Keratinocyte (primary cell): ENCODE results near the gene KLHL15. TPM values are rescaled to one million over a fixed set of nuclear protein-coding genes. Genes with fewer than 3 reads are reported as not detected.

ENCODE experiments used
- DNase-seq: peaks from one replicate; pipeline ENCODE4 v3.0.0-alpha.2; 2011; ENCODE audit warnings: low read depth, missing footprints, low spot score
- FAIRE-seq: peaks from 2 replicates; lab custom pipeline; 2011; peaks lifted over from hg19 to GRCh38; lab: Jason Lieb, UNC
- H2AFZ ChIP-seq: 2 replicates; pipeline ENCODE4 v1.6.0; 2012; ENCODE audit warnings: low read length, control low read depth, inconsistent platforms; ENCODE audit not compliant: control insufficient read depth
- H3K27ac ChIP-seq: 2 replicates; pipeline ENCODE4 v1.5.1; 2011; ENCODE audit warnings: low read length; ENCODE audit not compliant: control insufficient read depth, insufficient read depth
- H3K27me3 ChIP-seq: 3 replicates; pipeline ENCODE4 v1.6.0; 2011; ENCODE audit warnings: low read length; ENCODE audit not compliant: control insufficient read depth, insufficient read depth; ENCODE audit errors: extremely low read depth
- H3K36me3 ChIP-seq, 2 experiments: 2 replicates in 1 of 2; 3 replicates in 1 of 2; pipeline ENCODE4 v1.5.1; 2011; ENCODE audit warnings: low read length in 2 of 2, mild to moderate bottlenecking in 1 of 2; ENCODE audit not compliant: control insufficient read depth in 2 of 2, insufficient read depth in 2 of 2; ENCODE audit errors: extremely low read depth in 1 of 2
- H3K4me1 ChIP-seq: 3 replicates; pipeline ENCODE4 v1.5.1; 2011; ENCODE audit warnings: low read length; ENCODE audit not compliant: control insufficient read depth, insufficient read depth; ENCODE audit errors: extremely low read depth
- H3K4me2 ChIP-seq: 3 replicates; pipeline ENCODE4 v1.6.0; 2011; ENCODE audit warnings: low read depth, low read length; ENCODE audit not compliant: control insufficient read depth, insufficient read depth; ENCODE audit errors: extremely low read depth
- H3K4me3 ChIP-seq, 3 experiments: fragments of 200-600 bp in 1 of 3; sonication (generic) in 1 of 3; 2 replicates in 2 of 3; 3 replicates in 1 of 3; pipeline ENCODE4 v1.5.1; 2011 to 2016; ENCODE audit warnings: low read length in 3 of 3, mild to moderate bottlenecking in 3 of 3, control low read depth in 2 of 3, inconsistent platforms in 1 of 3, low read depth in 1 of 3, mixed read lengths in 1 of 3, mixed run types in 1 of 3, moderate library complexity in 1 of 3; ENCODE audit not compliant: control insufficient read depth in 2 of 3, insufficient read depth in 2 of 3; ENCODE audit errors: extremely low read depth in 1 of 3
- H3K79me2 ChIP-seq: 2 replicates; pipeline ENCODE4 v1.6.0; 2012; ENCODE audit warnings: low read length; ENCODE audit not compliant: control insufficient read depth, insufficient read depth
- H3K9ac ChIP-seq: 3 replicates; pipeline ENCODE4 v1.6.0; 2011; ENCODE audit warnings: low read length; ENCODE audit not compliant: control insufficient read depth, insufficient read depth; ENCODE audit errors: extremely low read depth
- H3K9me1 ChIP-seq: 3 replicates; pipeline ENCODE4 v1.6.0; 2011; ENCODE audit warnings: low read length; ENCODE audit not compliant: control insufficient read depth, insufficient read depth; ENCODE audit errors: extremely low read depth
- H3K9me3 ChIP-seq: 2 replicates; pipeline ENCODE4 v1.5.1; 2012; ENCODE audit warnings: low read depth, low read length; ENCODE audit not compliant: control insufficient read depth
- H4K20me1 ChIP-seq: 3 replicates; pipeline ENCODE4 v1.6.0; 2011; ENCODE audit warnings: low read length; ENCODE audit not compliant: control insufficient read depth, insufficient read depth; ENCODE audit errors: extremely low read depth
- EZH2 ChIP-seq: IDR thresholded peaks from one replicate; pipeline ENCODE4 v1.6.1; 2012; ENCODE audit warnings: inconsistent platforms, mild to moderate bottlenecking, low read length, moderate library complexity
- dilution Hi-C: fragments of 300-500 bp; cut with MboI; formaldehyde crosslinking; loops from one replicate; pipeline ENCODE4 v1.7.0; 2020; ENCODE audit warnings: low sequenced_read_pairs; ENCODE audit not compliant: extremely low pct_ligation_motif_present
- polyA plus RNA-seq, 5 experiments: library from polyadenylated mRNA; depleted of rRNA in 3 of 5; stranded (reverse) in 3 of 5; stranded (forward) in 1 of 5; unstranded in 1 of 5; fragments of >200 nt; gene quantifications; 1 replicate in 1 of 5; 2 replicates in 3 of 5; 3 replicates in 1 of 5; pipeline versions ENCODE4 v1.2.1 to v1.2.3, GENCODE V29; 2011 to 2012; ENCODE audit warnings: missing spikeins in 2 of 5, low read depth in 1 of 5, low replicate concordance in 1 of 5
- TF ChIP-seq, protein P1 (sequence below), 3 experiments: IDR thresholded peaks in 1 of 3; conservative IDR thresholded peaks in 1 of 3; optimal IDR thresholded peaks in 1 of 3; 2 replicates in 2 of 3; 3 replicates in 1 of 3; pipeline versions ENCODE3 to v1.5.1; 2011; ENCODE audit warnings: low read length in 3 of 3, mild to moderate bottlenecking in 3 of 3, moderate library complexity in 2 of 3, control low read depth in 1 of 3, inconsistent platforms in 1 of 3; ENCODE audit not compliant: insufficient read depth in 2 of 3; ENCODE audit errors: extremely low read depth in 1 of 3

The KLHL15 gene
- polyA plus RNA-seq, 1 donor (not counting 4 experiments of a cell fraction or from before 2014, with no cell fraction given), result 3.4 TPM

DNA sequence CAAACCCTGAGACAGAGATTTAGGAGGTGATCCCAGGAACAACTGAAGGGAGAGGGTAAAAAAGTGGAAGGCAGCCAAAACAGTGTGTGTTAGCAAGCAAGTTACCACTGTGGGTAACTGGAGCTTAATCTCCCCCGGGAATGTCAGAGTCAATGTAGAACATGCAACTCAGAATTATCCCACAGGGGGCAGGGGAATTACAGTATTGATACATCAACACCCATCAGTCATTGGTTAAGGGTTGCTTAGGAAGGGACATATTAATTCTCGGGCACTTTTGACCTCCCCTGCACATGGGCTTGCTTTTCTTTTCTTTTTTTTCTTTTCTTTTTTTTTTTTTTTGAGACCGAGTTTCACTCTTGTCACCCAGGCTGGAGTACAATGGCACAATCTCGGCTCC lies 89.9 kb downstream of the KLHL15 start:
- FAIRE-seq, result no peak
- Histone ChIP-seq H3K4me3 (no peak overlapping the region), H3K36me3 (no peaks in the 10 kb centered on the region), H3K4me1 (no peaks in the 10 kb centered on the region), H3K27me3 (no peaks in the 10 kb centered on the region), H3K27ac (no peak overlapping the region), H3K9me3 (no peaks in the 10 kb centered on the region), H3K79me2 (no peaks in the 10 kb centered on the region), H4K20me1 (no peaks in the 10 kb centered on the region), H2AFZ (no peak overlapping the region), H3K4me2 (no peak overlapping the region), H3K9ac (no peak overlapping the region), H3K9me1 (no peaks in the 10 kb centered on the region)
- no peak for TF ChIP-seq EZH2
- TF ChIP-seq, protein P1, sequence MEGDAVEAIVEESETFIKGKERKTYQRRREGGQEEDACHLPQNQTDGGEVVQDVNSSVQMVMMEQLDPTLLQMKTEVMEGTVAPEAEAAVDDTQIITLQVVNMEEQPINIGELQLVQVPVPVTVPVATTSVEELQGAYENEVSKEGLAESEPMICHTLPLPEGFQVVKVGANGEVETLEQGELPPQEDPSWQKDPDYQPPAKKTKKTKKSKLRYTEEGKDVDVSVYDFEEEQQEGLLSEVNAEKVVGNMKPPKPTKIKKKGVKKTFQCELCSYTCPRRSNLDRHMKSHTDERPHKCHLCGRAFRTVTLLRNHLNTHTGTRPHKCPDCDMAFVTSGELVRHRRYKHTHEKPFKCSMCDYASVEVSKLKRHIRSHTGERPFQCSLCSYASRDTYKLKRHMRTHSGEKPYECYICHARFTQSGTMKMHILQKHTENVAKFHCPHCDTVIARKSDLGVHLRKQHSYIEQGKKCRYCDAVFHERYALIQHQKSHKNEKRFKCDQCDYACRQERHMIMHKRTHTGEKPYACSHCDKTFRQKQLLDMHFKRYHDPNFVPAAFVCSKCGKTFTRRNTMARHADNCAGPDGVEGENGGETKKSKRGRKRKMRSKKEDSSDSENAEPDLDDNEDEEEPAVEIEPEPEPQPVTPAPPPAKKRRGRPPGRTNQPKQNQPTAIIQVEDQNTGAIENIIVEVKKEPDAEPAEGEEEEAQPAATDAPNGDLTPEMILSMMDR (optimal IDR thresholded peaks at IDR 0.05 in 1 of 3, IDR thresholded peaks at IDR 0.05 in 1 of 3, conservative IDR thresholded peaks at IDR 0.05 in 1 of 3; ENCODE audit: extremely low read depth in 1 of 3, insufficient read depth in 2 of 3, low read length in 3 of 3), result no peak
- no peak for DNase-seq
- dilution Hi-C loops, result no loop called here

DNA sequence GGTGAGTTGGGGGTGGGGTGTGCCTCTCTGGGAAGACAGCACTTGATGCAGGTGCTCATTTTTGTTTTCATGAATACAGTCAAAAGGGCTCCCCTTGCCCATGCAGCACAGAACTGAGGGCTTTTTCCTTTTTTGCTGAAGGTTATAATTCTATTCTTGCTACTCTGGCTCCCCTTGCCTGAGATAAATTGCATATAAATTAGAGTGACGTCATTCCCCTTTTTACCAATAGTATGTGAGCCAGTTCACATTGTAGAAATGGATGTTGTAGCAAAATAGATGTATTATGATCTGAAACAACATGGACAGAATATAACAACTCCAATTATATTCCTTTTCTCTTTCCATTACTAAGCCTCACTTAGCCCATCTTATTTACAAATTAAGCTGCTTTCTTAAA lies 90.8 kb downstream of the KLHL15 start:
- no peaks in the 10 kb centered on the region for H3K36me3 ChIP-seq
- TF ChIP-seq EZH2, result no peak
- TF ChIP-seq, protein P1 (optimal IDR thresholded peaks at IDR 0.05 in 1 of 3, IDR thresholded peaks at IDR 0.05 in 1 of 3, conservative IDR thresholded peaks at IDR 0.05 in 1 of 3; ENCODE audit: extremely low read depth in 1 of 3, insufficient read depth in 2 of 3, low read length in 3 of 3), result no peak
- no peak overlapping the region for H3K4me2 ChIP-seq
- no peak overlapping the region for H3K4me3 ChIP-seq
- no peaks in the 10 kb centered on the region for H3K9me1 ChIP-seq
- H2AFZ ChIP-seq, result no peak overlapping the region
- H3K9ac ChIP-seq, result no peak overlapping the region
- dilution Hi-C loops, result no loop called here
- DNase-seq (no peak), FAIRE-seq (no peak)
- no peaks in the 10 kb centered on the region for H3K79me2 ChIP-seq
- H4K20me1 ChIP-seq, result no peaks in the 10 kb centered on the region
- no peaks in the 10 kb centered on the region for H3K9me3 ChIP-seq
- H3K27ac ChIP-seq, result no peak overlapping the region
- no peaks in the 10 kb centered on the region for H3K27me3 ChIP-seq
- H3K4me1 ChIP-seq, result no peaks in the 10 kb centered on the region
